DND-41 (cell line): ENCODE results near the gene INHBC.
"Not testable (repeated sequence)": the region's sequence is repeated elsewhere in the genome, so short reads cannot be mapped to it uniquely, and the experiment has no call there.

Source experiments
- EZH2 ChIP-seq: IDR thresholded peaks from 3 replicates; pipeline ENCODE4 v1.6.1; 2012; ENCODE audit warnings: borderline replicate concordance, low read depth, mild to moderate bottlenecking, moderate library complexity, low read length, inconsistent platforms; ENCODE audit not compliant: severe bottlenecking
- TF ChIP-seq, protein P1 (sequence below): IDR thresholded peaks from 2 replicates; pipeline ENCODE4 v1.5.1; 2012; ENCODE audit warnings: borderline replicate concordance, low read length, moderate library complexity, mild to moderate bottlenecking; ENCODE audit not compliant: poor library complexity, severe bottlenecking; ENCODE audit errors: extremely low read depth

DNA sequence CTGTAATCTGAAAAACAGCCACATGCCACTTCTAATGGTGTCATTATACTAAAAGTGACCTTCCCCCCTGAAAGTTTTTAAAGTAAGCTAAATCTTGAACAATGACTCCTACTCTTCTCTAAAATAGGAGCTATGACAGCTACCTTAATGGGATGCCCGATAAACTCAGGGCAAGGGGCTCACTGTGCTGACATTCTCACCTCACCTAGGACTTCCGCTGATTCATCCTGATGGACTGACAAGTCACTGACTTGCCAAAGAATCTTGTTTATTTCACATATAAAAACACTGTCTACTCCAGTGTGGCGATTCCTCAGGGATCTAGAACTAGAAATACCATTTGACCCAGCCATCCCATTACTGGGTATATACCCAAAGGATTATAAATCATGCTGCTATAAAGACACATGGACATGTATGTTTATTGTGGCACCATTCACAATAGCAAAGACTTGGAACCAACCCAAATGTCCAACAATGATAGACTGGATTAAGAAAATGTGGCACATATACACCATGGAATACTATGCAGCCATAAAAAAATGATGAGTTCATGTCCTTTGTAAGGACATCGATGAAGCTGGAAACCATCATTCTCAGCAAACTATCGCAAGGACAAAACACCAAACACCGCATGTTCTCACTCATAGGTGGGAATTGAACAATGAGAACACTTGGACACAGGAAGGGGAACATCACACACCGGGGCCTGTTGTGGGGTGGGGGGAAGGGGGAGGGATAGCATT, 34.7 kb upstream of the INHBC start:
- TF ChIP-seq, protein P1, sequence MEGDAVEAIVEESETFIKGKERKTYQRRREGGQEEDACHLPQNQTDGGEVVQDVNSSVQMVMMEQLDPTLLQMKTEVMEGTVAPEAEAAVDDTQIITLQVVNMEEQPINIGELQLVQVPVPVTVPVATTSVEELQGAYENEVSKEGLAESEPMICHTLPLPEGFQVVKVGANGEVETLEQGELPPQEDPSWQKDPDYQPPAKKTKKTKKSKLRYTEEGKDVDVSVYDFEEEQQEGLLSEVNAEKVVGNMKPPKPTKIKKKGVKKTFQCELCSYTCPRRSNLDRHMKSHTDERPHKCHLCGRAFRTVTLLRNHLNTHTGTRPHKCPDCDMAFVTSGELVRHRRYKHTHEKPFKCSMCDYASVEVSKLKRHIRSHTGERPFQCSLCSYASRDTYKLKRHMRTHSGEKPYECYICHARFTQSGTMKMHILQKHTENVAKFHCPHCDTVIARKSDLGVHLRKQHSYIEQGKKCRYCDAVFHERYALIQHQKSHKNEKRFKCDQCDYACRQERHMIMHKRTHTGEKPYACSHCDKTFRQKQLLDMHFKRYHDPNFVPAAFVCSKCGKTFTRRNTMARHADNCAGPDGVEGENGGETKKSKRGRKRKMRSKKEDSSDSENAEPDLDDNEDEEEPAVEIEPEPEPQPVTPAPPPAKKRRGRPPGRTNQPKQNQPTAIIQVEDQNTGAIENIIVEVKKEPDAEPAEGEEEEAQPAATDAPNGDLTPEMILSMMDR, result not testable (repeated sequence)
- TF ChIP-seq EZH2, result not testable (repeated sequence)
